Measurements from ENCODE around the gene CCS. TPM values are rescaled to one million over a fixed set of nuclear protein-coding genes. Genes with fewer than 3 reads are reported as not detected.

CCS gene
- total and polyA plus RNA-seq, 8 donors: 16.9 to 125 (median 20.8) TPM

- DNase-seq (peak in 1 of 6 donors; percentile 59), ATAC-seq (no peak), FAIRE-seq (no peak)
- peaks cover 0 to 5% (median 0%) of the 10 kb centered on the region in 3 donors for H3K4me1 ChIP-seq
- H3K4me3 ChIP-seq: no peak overlapping the region
- no peak overlapping the region for H3K27ac ChIP-seq
- H3K36me3 ChIP-seq: no peaks in the 10 kb centered on the region
- intact Hi-C loops (cut with DNase I): no loop called here
- 70 to 76% methylated on average over 14 of the region's 14 CpGs for WGBS, 2 donors
- TF ChIP-seq CTCF (IDR thresholded peaks at IDR 0.05): no peak
- no peaks in the 10 kb centered on the region for H3K27me3 ChIP-seq
- H3K9me3 ChIP-seq: no peaks in the 10 kb centered on the region
Measured at GRCh38 chr11:66561178-66561974, 31.6 kb upstream of the CCS start.

- H3K9me3 ChIP-seq: no peaks in the 10 kb centered on the region
- H3K27ac ChIP-seq: no peak overlapping the region
- no peak for ATAC-seq
- no peak for TF ChIP-seq CTCF (IDR thresholded peaks at IDR 0.05)
- intact Hi-C loops (cut with DNase I): no loop called here
- FAIRE-seq: no peak
- H3K36me3 ChIP-seq: no peaks in the 10 kb centered on the region
- WGBS, 2 donors: 83 to 92% methylated on average over 9 of the region's 9 CpGs
- DNase-seq: no peak
- H3K4me3 ChIP-seq: no peak overlapping the region
- no peaks in the 10 kb centered on the region for H3K27me3 ChIP-seq
- peaks cover 0 to 5% (median 0%) of the 10 kb centered on the region in 3 donors for H3K4me1 ChIP-seq
Measured at GRCh38 chr11:66561975-66562248, 31.1 kb upstream of the CCS start.

GRCh38 chr11:66562275-66562674, 30.7 kb upstream of the CCS start:
- FAIRE-seq (no peak), ATAC-seq (no peak), DNase-seq (no peak)
- Histone ChIP-seq H3K4me1 (peaks cover 0 to 5% (median 0%) of the 10 kb centered on the region in 3 donors), H3K9me3 (no peaks in the 10 kb centered on the region), H3K4me3 (no peak overlapping the region), H3K27ac (no peak overlapping the region), H3K36me3 (no peaks in the 10 kb centered on the region), H3K27me3 (no peaks in the 10 kb centered on the region)
- WGBS, 2 donors: 61 to 79% methylated on average over 2 of the region's 2 CpGs
- intact Hi-C loops (cut with DNase I): no loop called here
- no peak for TF ChIP-seq CTCF (IDR thresholded peaks at IDR 0.05)

DNA sequence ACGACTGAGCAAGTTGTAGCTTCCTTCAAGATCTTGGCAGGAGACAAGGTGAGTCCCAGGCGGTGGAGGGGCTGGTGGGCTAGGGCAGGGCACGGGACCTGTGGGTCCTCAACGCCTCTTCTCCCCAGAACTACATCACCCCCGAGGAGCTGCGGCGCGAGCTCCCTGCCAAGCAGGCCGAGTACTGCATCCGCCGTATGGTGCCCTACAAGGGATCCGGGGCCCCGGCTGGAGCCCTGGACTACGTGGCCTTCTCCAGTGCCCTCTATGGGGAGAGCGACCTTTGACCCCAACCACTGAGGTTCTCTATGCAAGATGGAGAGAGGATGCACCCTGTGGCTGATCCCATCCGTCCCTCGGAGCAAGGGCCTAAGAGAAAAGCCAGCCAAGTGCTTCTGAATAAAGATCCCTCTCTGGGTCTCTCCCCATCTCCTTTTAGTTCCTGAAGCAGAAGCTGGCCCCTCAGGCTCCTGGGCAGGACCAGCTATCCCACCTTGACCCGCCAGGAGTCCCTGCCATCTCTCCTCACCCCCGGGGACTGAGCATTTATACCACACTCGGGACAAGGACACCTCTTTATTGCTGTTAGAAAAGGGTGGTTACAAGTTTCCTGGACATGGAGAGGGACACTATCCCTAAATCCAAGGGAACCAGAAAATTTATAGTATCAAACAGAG, 29.9 kb upstream of the CCS start:
- TF ChIP-seq CTCF (IDR thresholded peaks at IDR 0.05): no peak
- intact Hi-C loops (cut with DNase I): no loop called here
- 86 to 88% methylated on average over 20 of the region's 20 CpGs for WGBS, 2 donors
- ATAC-seq: no peak
- Histone ChIP-seq H3K4me1 (peaks cover 0 to 8% (median 0%) of the 10 kb centered on the region in 3 donors), H3K4me3 (no peak overlapping the region), H3K27ac (no peak overlapping the region), H3K36me3 (no peaks in the 10 kb centered on the region), H3K9me3 (no peaks in the 10 kb centered on the region), H3K27me3 (no peaks in the 10 kb centered on the region)
- no peak for FAIRE-seq
- DNase-seq: peak in 1 of 6 donors; percentile 49

- no peak overlapping the region for H3K27ac ChIP-seq
- H3K36me3 ChIP-seq: no peaks in the 10 kb centered on the region
- WGBS, 2 donors: 86 to 96% methylated on average over 10 of the region's 10 CpGs
- no peak for ATAC-seq
- no peaks in the 10 kb centered on the region for H3K27me3 ChIP-seq
- no peak overlapping the region for H3K4me3 ChIP-seq
- no peaks in the 10 kb centered on the region for H3K9me3 ChIP-seq
- peaks cover 0 to 8% (median 0%) of the 10 kb centered on the region in 3 donors for H3K4me1 ChIP-seq
- TF ChIP-seq CTCF (IDR thresholded peaks at IDR 0.05): no peak
- intact Hi-C loops (cut with DNase I): no loop called here
- no peak for DNase-seq
- no peak for FAIRE-seq
Measured at GRCh38 chr11:66563832-66564231, 29.2 kb upstream of the CCS start.
